Measurements from ENCODE around the gene BICC1.

GRCh38 chr10:58823983-58824382 lies 311.3 kb downstream of the BICC1 start:
- TF ChIP-seq, protein P1, sequence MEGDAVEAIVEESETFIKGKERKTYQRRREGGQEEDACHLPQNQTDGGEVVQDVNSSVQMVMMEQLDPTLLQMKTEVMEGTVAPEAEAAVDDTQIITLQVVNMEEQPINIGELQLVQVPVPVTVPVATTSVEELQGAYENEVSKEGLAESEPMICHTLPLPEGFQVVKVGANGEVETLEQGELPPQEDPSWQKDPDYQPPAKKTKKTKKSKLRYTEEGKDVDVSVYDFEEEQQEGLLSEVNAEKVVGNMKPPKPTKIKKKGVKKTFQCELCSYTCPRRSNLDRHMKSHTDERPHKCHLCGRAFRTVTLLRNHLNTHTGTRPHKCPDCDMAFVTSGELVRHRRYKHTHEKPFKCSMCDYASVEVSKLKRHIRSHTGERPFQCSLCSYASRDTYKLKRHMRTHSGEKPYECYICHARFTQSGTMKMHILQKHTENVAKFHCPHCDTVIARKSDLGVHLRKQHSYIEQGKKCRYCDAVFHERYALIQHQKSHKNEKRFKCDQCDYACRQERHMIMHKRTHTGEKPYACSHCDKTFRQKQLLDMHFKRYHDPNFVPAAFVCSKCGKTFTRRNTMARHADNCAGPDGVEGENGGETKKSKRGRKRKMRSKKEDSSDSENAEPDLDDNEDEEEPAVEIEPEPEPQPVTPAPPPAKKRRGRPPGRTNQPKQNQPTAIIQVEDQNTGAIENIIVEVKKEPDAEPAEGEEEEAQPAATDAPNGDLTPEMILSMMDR (IDR thresholded peaks at IDR 0.05; ENCODE audit: insufficient read depth, low read length): no peak
- TF ChIP-seq, protein P2, sequence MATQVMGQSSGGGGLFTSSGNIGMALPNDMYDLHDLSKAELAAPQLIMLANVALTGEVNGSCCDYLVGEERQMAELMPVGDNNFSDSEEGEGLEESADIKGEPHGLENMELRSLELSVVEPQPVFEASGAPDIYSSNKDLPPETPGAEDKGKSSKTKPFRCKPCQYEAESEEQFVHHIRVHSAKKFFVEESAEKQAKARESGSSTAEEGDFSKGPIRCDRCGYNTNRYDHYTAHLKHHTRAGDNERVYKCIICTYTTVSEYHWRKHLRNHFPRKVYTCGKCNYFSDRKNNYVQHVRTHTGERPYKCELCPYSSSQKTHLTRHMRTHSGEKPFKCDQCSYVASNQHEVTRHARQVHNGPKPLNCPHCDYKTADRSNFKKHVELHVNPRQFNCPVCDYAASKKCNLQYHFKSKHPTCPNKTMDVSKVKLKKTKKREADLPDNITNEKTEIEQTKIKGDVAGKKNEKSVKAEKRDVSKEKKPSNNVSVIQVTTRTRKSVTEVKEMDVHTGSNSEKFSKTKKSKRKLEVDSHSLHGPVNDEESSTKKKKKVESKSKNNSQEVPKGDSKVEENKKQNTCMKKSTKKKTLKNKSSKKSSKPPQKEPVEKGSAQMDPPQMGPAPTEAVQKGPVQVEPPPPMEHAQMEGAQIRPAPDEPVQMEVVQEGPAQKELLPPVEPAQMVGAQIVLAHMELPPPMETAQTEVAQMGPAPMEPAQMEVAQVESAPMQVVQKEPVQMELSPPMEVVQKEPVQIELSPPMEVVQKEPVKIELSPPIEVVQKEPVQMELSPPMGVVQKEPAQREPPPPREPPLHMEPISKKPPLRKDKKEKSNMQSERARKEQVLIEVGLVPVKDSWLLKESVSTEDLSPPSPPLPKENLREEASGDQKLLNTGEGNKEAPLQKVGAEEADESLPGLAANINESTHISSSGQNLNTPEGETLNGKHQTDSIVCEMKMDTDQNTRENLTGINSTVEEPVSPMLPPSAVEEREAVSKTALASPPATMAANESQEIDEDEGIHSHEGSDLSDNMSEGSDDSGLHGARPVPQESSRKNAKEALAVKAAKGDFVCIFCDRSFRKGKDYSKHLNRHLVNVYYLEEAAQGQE (IDR thresholded peaks at IDR 0.05; ENCODE audit: insufficient replicate concordance, low read depth): no peak
- TF ChIP-seq POLR2AphosphoS5 (IDR thresholded peaks at IDR 0.05; ENCODE audit: low read depth) (no peak), SPI1 (IDR thresholded peaks at IDR 0.05; ENCODE audit: borderline replicate concordance, low read depth) (no peak), GABPA (IDR thresholded peaks at IDR 0.05; ENCODE audit: low read depth) (no peak)

Data from HL-60 (cell line).